HG03196 (cell line): ENCODE results near the gene MGAT1.

Source experiments
- ATAC-seq: cut with Tn5 transposase; IDR thresholded peaks from one replicate; pipeline ENCODE4 v1.9.1; 2021; ENCODE audit not compliant: unreplicated experiment

The MGAT1 gene

GRCh38 chr5:180824630-180825476 is 22.2 kb upstream of the MGAT1 start:
- no peak for ATAC-seq

- no peak for ATAC-seq
These were observed 21.5 kb upstream of the MGAT1 start for GRCh38 chr5:180823940-180824629.

GRCh38 chr5:180823346-180823745 is 20.7 kb upstream of the MGAT1 start:
- no peak for ATAC-seq

- ATAC-seq = no peak
These were observed 18.9 kb upstream of the MGAT1 start for GRCh38 chr5:180821538-180821937.

- ATAC-seq = peak; percentile 56
These were observed 18.2 kb upstream of the MGAT1 start for GRCh38 chr5:180820788-180821321.

GRCh38 chr5:180818677-180819341 is 16.2 kb upstream of the MGAT1 start:
- no peak for ATAC-seq

- ATAC-seq = no peak
These were observed 15.5 kb upstream of the MGAT1 start for GRCh38 chr5:180817893-180818674.

- ATAC-seq = no peak
These were observed 14.3 kb upstream of the MGAT1 start for GRCh38 chr5:180816608-180817534.

- ATAC-seq = no peak
These were observed 12.8 kb upstream of the MGAT1 start for GRCh38 chr5:180815293-180815917.

- no peak for ATAC-seq
These were observed 10.8 kb upstream of the MGAT1 start for GRCh38 chr5:180813420-180813819.

- no peak for ATAC-seq
These were observed 9.1 kb upstream of the MGAT1 start for GRCh38 chr5:180811623-180812124.

- ATAC-seq = no peak
These were observed 8.5 kb upstream of the MGAT1 start for GRCh38 chr5:180810959-180811622.

GRCh38 chr5:180810210-180810958 is 7.8 kb upstream of the MGAT1 start:
- ATAC-seq = peak; percentile 63

GRCh38 chr5:180809403-180810209 is 7.0 kb upstream of the MGAT1 start:
- ATAC-seq = peak; percentile 48

GRCh38 chr5:180808461-180809000 is 5.9 kb upstream of the MGAT1 start:
- ATAC-seq = no peak

GRCh38 chr5:180807654-180808414 is 5.2 kb upstream of the MGAT1 start:
- no peak for ATAC-seq
